ENCODE results near the gene TAF10. TPM values are rescaled to one million over a fixed set of nuclear protein-coding genes. Genes with fewer than 3 reads are reported as not detected.

Gene TAF10
- total RNA-seq, 1 experiment from 2014 or later = 142 TPM

DNA sequence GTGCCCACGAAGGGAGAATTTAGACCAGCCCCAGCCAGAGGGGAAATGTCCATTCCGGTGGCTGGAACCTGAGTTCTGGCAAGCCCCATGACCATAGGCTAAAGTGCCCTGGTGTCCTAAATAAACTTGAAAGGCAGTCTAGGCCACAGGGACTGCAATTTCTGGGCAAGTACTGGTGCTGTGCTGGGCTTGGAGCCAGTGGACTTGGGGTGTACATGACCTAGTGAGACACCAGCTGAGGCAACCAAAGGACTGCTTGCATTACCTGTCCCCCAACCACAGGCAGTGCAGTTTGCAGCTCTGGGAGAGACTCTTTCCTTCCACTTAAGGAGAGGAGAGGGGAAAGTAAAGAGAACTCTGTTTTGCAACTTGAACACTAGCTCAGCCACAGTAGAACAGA lies 32.3 kb downstream of the TAF10 start:
- CTCF ChIA-PET = no interaction called here
- Histone ChIP-seq H3K27me3 (replicated peaks; ENCODE audit: control insufficient read depth, insufficient read depth, low read length) (no peaks in the 10 kb centered on the region), H3K9me3 (peaks cover 5% of the 10 kb centered on the region), H3K4me1 (no peaks in the 10 kb centered on the region), H3K4me3 (ENCODE audit: low read depth, low read length) (no peak overlapping the region), H3K36me3 (ENCODE audit: control insufficient read depth, insufficient read depth, low read length) (no peaks in the 10 kb centered on the region; the same call in 1 of the 2 replicates)
- Mint-ChIP-seq H3K36me3 (ENCODE audit: insufficient read depth, unreplicated experiment) (no peaks in the 10 kb centered on the region), H3K4me1 (ENCODE audit: low read depth, unreplicated experiment) (no peaks in the 10 kb centered on the region), H3K4me3 (ENCODE audit: unreplicated experiment) (no peak overlapping the region), H3K27me3 (ENCODE audit: insufficient read depth, unreplicated experiment) (no peaks in the 10 kb centered on the region), H3K27ac (ENCODE audit: unreplicated experiment) (no peak overlapping the region), H3K9me3 (ENCODE audit: unreplicated experiment) (peaks cover 31% of the 10 kb centered on the region)
- intact Hi-C loops (cut with micrococcal nuclease; ENCODE audit: unreplicated experiment) = no loop called here
- no TSS peak for BruUV-seq (replicated peaks)
- TF ChIP-seq, protein P1, sequence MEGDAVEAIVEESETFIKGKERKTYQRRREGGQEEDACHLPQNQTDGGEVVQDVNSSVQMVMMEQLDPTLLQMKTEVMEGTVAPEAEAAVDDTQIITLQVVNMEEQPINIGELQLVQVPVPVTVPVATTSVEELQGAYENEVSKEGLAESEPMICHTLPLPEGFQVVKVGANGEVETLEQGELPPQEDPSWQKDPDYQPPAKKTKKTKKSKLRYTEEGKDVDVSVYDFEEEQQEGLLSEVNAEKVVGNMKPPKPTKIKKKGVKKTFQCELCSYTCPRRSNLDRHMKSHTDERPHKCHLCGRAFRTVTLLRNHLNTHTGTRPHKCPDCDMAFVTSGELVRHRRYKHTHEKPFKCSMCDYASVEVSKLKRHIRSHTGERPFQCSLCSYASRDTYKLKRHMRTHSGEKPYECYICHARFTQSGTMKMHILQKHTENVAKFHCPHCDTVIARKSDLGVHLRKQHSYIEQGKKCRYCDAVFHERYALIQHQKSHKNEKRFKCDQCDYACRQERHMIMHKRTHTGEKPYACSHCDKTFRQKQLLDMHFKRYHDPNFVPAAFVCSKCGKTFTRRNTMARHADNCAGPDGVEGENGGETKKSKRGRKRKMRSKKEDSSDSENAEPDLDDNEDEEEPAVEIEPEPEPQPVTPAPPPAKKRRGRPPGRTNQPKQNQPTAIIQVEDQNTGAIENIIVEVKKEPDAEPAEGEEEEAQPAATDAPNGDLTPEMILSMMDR (IDR thresholded peaks at IDR 0.05; ENCODE audit: insufficient read depth in 1 of 2, low read depth in 1 of 2, low read length in 1 of 2, severe bottlenecking in 1 of 2, unreplicated experiment in 1 of 2) = no peak
- DNase-seq = no peak
- POLR2A ChIA-PET = no interaction called here

DNA sequence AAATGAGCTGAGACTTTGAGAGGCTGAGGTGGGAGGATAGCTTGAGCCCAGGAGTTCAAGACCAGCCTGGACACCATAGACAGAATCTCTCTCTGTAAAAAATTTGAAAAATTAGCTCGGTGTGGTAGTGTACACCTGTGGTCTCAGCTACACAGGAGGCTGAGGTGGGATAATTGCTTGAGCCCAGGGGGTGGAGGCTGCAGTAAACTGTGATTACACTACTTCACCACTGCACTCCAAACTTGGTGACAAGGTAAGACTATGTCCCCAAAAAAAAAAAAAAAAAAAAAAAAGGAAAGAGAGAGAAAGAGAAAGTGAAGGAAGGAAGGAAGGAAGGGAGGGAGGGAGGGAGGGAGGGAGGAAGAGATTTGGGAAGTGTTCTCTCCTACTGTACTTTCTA lies 33.9 kb downstream of the TAF10 start:
- no TSS peak for BruUV-seq (replicated peaks)
- Histone ChIP-seq H3K4me1 (no peaks in the 10 kb centered on the region), H3K27me3 (replicated peaks; ENCODE audit: control insufficient read depth, insufficient read depth, low read length) (no peaks in the 10 kb centered on the region), H3K9me3 (no peaks in the 10 kb centered on the region; the same call in none of the 2 replicates), H3K4me3 (ENCODE audit: low read depth, low read length) (no peak overlapping the region), H3K36me3 (ENCODE audit: control insufficient read depth, insufficient read depth, low read length) (no peaks in the 10 kb centered on the region; the same call in 1 of the 2 replicates)
- intact Hi-C loops (cut with micrococcal nuclease; ENCODE audit: unreplicated experiment) = no loop called here
- Mint-ChIP-seq H3K27ac (ENCODE audit: unreplicated experiment) (no peak overlapping the region), H3K4me3 (ENCODE audit: unreplicated experiment) (no peak overlapping the region), H3K27me3 (ENCODE audit: insufficient read depth, unreplicated experiment) (no peaks in the 10 kb centered on the region), H3K4me1 (ENCODE audit: low read depth, unreplicated experiment) (no peaks in the 10 kb centered on the region), H3K9me3 (ENCODE audit: unreplicated experiment) (peaks cover 15% of the 10 kb centered on the region), H3K36me3 (ENCODE audit: insufficient read depth, unreplicated experiment) (no peaks in the 10 kb centered on the region)
- CTCF ChIA-PET = no interaction called here
- TF ChIP-seq, protein P1 (IDR thresholded peaks at IDR 0.05; ENCODE audit: insufficient read depth in 1 of 2, low read depth in 1 of 2, low read length in 1 of 2, severe bottlenecking in 1 of 2, unreplicated experiment in 1 of 2) = no peak
- POLR2A ChIA-PET = no interaction called here
- no peak for DNase-seq

DNA sequence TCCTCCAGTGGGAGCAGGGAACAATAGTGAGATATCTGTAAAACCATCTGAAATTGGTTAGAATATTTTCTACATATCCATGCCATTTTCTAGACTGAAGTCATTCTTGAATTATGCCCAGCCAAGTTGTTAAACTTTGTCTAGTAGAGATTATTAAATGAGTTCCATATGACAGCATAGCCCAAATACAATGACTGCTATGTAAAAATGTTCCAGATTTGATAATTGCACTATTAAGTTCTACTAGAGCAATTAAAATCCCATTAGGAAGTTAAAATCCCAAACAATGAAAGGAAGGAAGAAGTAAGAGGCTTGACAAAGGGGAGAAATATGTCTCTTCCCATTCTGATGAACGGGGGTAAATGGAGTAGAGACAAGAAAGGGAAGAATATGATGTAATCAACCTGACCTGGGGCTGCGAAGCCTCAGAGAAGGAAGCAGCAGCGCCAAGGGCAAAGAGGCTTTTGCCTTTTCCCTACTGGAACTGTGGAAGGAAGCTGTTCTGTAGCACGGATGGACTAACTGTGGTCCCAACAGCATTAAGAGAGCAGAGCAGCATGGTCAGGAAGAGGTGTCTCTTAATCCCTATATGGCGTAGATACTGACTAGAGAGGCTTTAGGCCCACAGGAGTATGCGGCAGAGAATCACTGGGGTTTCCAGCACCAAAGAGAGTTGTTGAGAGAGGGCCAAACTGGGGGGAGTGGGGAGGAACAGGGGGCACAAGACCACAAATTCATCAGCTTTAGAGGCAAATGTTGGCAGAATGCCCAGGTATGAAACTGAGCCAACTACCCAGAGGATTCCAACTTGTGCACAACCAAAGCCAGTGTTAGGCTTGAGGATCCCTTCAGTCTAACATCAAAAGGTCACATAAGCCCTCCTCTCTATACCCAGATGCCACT lies 35.3 kb downstream of the TAF10 start:
- H3K4me1 Mint-ChIP-seq (ENCODE audit: low read depth, unreplicated experiment) = no peaks in the 10 kb centered on the region
- no peaks in the 10 kb centered on the region for H3K27me3 Mint-ChIP-seq (ENCODE audit: insufficient read depth, unreplicated experiment)
- H3K9me3 Mint-ChIP-seq (ENCODE audit: unreplicated experiment) = peaks cover under 1% of the 10 kb centered on the region
- no peak for DNase-seq
- no peaks in the 10 kb centered on the region for H3K36me3 Mint-ChIP-seq (ENCODE audit: insufficient read depth, unreplicated experiment)
- Histone ChIP-seq H3K36me3 (ENCODE audit: control insufficient read depth, insufficient read depth, low read length) (no peaks in the 10 kb centered on the region; the same call in 1 of the 2 replicates), H3K4me3 (ENCODE audit: low read depth, low read length) (no peak overlapping the region), H3K4me1 (no peaks in the 10 kb centered on the region), H3K9me3 (no peaks in the 10 kb centered on the region), H3K27me3 (replicated peaks; ENCODE audit: control insufficient read depth, insufficient read depth, low read length) (no peaks in the 10 kb centered on the region)
- ChIA-PET CTCF (no interaction called here), POLR2A (no interaction called here)
- no peak overlapping the region for H3K4me3 Mint-ChIP-seq (ENCODE audit: unreplicated experiment)
- no peak overlapping the region for H3K27ac Mint-ChIP-seq (ENCODE audit: unreplicated experiment)
- TF ChIP-seq, protein P1 (IDR thresholded peaks at IDR 0.05; ENCODE audit: insufficient read depth in 1 of 2, low read depth in 1 of 2, low read length in 1 of 2, severe bottlenecking in 1 of 2, unreplicated experiment in 1 of 2) = no peak
- BruUV-seq (replicated peaks) = no TSS peak
- intact Hi-C loops (cut with micrococcal nuclease; ENCODE audit: unreplicated experiment) = no loop called here

Measured in Caco-2 (cell line).